Measurements from ENCODE around the gene LRBA. TPM values are rescaled to one million over a fixed set of nuclear protein-coding genes. Genes with fewer than 3 reads are reported as not detected.
A peak's percentile ranks its signal among the peaks of the same experiment; 100 is the strongest.

The LRBA gene
- total RNA-seq, 1 experiment from 2014 or later: 53.4 TPM

GRCh38 chr4:150217808-150218207 lies 797.3 kb downstream of the LRBA start:
- DNase-seq (ENCODE audit: low spot score): no peak

- DNase-seq (ENCODE audit: low spot score): peak; percentile 41
These were observed 797.9 kb downstream of the LRBA start for GRCh38 chr4:150217192-150217591.

GRCh38 chr4:150216726-150217125 lies 798.4 kb downstream of the LRBA start:
- DNase-seq (ENCODE audit: low spot score): no peak

- DNase-seq (ENCODE audit: low spot score): no peak
These were observed 799.5 kb downstream of the LRBA start for GRCh38 chr4:150215601-150216000.

Small RNA genes within 50 kb of the gene (small RNA-seq; reads per million reads assigned to genes)
- not detected for gene RNA5SP168

Other genes starting within 250 kb of the LRBA start
- 932 and 1,065 TPM in 2 replicates for gene RPS3A, start 84.3 kb upstream of the LRBA start, total RNA-seq (2014; rRNA removed; shearing (Covaris generic))